Stimulated activated CD8-positive, alpha-beta memory T cell treated with anti-CD3 and anti-CD28 coated beads, Interleukin-12 subunit alpha, Interleukin-12 subunit beta, amount 100 ng/mL, for 4 hours (primary cell): ENCODE results near the gene FGF16.
"Not testable (repeated sequence)": the region's sequence is repeated elsewhere in the genome, so short reads cannot be mapped to it uniquely, and the experiment has no call there.

Experiments used
- DNase-seq: peaks from one replicate; pipeline ENCODE4 v3.0.0-alpha.2; 2020; ENCODE audit warnings: low read depth

The FGF16 gene

DNA sequence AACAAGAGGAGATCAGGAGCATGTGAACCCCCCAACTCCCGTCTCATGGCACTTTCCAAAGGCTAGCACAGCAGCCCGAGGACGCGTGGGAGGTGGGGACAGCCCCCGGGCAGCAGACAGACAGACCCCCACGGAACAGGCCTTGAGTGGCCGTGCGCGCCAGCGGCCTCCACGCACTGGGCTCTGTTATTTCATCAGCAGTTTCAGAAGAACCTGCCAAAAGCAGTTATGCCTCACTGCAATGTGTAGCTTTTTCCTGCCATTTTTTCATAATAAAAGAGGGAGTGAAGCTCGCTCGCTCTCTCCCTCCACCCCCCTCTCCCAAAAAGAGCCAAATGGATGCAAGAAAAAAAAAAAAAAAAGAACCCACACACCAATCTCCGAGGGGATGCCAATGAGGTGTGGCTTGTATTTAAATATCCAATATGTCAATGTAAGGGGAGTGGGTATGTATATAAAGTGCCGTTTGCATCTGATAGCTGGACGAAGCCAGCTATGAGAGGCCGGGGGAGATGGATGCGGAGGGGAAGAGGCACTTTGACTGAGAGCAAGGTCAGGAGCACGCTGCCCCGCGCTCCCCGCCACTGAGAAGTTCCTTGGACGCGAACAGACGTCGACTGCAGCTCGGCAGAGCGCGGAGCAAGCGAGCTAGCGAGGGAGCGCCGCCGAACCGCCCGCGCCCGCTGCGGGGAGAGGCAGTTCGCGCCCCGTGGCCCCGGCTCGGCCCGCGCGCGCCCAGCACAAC, at the start of gene FGF16:
FGF16 (plus strand) TSS at position 482 of the 745 bp plus-strand sequence. CDS start 286 bp downstream, outside the sequence.
- no peak for DNase-seq

- no peak for DNase-seq
Observed at GRCh38 chrX:77398330-77398954, 48.7 kb upstream of the FGF16 start.

GRCh38 chrX:77404419-77404818, 42.8 kb upstream of the FGF16 start:
- no peak for DNase-seq

DNA sequence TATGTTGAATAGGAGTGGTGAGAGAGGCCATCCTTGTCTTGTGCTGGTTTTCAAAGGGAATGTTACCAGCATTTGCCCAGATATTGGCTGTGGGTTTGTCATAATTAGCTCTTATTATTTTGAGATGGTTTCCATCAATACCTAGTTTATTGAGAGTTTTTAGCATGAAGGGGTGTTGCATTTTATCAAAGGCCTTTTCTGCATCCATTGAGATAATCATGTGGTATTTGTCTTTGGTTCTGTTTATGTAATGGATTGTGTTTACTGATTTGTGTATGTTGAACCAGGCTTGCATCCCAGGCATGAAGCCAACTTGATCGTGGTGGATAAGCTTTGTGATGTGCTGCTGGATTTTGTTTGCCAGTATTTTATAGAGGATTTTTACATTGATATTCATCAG, 39.4 kb upstream of the FGF16 start:
- not testable (repeated sequence) for DNase-seq

- no peak for DNase-seq
Observed at GRCh38 chrX:77412631-77413030, 34.6 kb upstream of the FGF16 start.

DNA sequence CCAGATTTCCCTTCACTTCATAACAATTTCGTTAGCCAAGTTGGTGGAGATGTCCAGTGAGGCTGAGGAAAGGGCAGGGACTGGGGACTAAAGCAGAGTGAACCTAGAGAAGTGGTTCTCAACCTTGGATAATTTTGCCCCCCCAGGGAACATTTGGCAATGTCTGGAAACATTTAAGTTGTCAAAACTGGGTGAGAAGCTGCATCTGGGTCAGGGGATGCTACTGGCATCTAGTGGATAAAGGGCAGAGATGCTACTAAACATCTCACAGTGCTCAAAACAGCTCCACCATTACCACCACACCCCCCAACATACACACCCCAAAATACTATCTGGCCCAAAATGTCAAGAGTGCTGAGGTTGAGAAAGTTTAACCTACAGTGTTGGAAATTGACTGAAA, 32.0 kb upstream of the FGF16 start:
- no peak for DNase-seq

- no peak for DNase-seq
Observed at GRCh38 chrX:77415882-77416281, 31.3 kb upstream of the FGF16 start.

GRCh38 chrX:77422891-77423648, 24.1 kb upstream of the FGF16 start:
- DNase-seq: no peak

GRCh38 chrX:77426811-77427210, 20.4 kb upstream of the FGF16 start:
- DNase-seq: no peak

DNA sequence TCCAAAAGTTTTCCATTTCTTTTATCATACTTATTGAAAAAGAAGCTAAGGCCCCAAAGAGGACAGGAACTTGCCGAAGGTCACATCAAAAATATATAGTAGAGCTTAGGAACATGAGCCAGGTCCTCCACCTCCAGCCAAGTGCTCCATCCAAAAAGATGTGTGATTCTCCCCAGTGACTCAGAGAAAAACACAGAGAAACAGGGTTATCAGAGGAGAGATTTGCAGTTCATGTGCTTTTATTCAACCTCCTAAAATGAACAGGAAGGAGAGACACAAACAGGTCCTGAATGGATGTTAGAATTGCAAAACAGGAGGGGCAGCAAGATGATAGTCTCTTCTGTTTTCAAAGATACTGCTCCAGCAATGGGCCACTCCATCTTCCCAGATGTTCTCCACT, 19.6 kb upstream of the FGF16 start:
- DNase-seq: no peak

GRCh38 chrX:77428551-77428950, 18.6 kb upstream of the FGF16 start:
- no peak for DNase-seq

- DNase-seq: no peak
Observed at GRCh38 chrX:77431227-77431626, 16.0 kb upstream of the FGF16 start.

GRCh38 chrX:77433001-77433400, 14.2 kb upstream of the FGF16 start:
- DNase-seq: no peak

DNA sequence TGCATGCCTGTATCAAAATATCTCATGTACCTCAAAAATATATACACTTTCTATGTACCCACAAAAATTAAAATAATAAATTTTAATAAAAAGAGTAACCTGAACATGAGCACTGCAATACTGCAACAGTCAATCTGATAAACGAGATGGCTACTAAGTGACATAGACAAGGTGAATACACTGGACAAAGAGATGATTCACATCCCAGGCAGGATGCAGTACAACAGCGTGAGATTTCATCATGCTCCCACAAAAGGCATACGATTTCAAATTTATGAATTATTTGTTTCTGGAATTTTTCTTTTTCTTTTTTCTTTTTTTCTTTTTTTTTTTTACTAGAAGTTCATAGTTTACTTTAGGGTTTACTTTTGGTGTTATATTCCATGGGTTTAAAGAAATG, 12.2 kb upstream of the FGF16 start:
- no peak for DNase-seq

- no peak for DNase-seq
Observed at GRCh38 chrX:77436271-77436670, 10.9 kb upstream of the FGF16 start.

DNA sequence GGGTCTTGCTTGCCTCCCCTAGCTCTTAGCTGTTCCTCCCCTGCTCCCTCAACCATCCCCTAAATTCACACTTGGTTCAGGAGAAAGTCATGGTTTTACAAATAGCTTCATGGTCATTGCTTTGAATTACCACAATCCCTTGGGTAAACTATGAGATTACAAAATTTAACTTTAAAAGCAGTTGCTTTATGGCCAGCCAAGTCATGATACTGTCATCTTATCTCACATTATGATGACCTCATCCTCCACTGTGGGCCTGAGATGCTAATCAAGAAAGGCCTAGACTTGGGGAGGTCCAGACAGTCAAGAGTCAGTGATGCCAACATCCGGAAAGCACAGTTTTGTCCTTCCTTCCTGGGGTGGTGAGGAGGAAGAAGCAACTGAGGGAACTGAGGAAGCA, 10.5 kb upstream of the FGF16 start:
- DNase-seq: no peak

- no peak for DNase-seq
Observed at GRCh38 chrX:77440330-77440729, 6.9 kb upstream of the FGF16 start.

GRCh38 chrX:77441033-77441432, 6.2 kb upstream of the FGF16 start:
- no peak for DNase-seq

GRCh38 chrX:77441479-77441878, 5.7 kb upstream of the FGF16 start:
- DNase-seq: no peak

- no peak for DNase-seq
Observed at GRCh38 chrX:77442728-77443127, 4.5 kb upstream of the FGF16 start.

GRCh38 chrX:77444075-77444474, 3.1 kb upstream of the FGF16 start:
- DNase-seq: no peak

- DNase-seq: no peak
Observed at GRCh38 chrX:77444545-77444944, 2.6 kb upstream of the FGF16 start.

GRCh38 chrX:77446029-77446585, 1.1 kb upstream of the FGF16 start:
- no peak for DNase-seq
